HEK293 (cell line): ENCODE data around the gene HIPK2.

Source experiments
- BCL11A ChIP-seq: fragments of 450-650 bp; formaldehyde crosslinking; IDR thresholded peaks from 2 replicates; pipeline ENCODE4 v1.5.1; 2016; ENCODE audit warnings: low read depth, missing biosample characterization, missing genetic modification characterization
- CTCF ChIP-seq: fragments of 450-650 bp; formaldehyde crosslinking; IDR thresholded peaks from 2 replicates; pipeline ENCODE4 v1.5.1; 2016; ENCODE audit warnings: missing biosample characterization, missing genetic modification characterization
- KLF9 ChIP-seq: fragments of 450-650 bp; formaldehyde crosslinking; IDR thresholded peaks from 2 replicates; pipeline ENCODE4 v1.5.1; 2016; ENCODE audit warnings: missing biosample characterization, missing genetic modification characterization, low read depth
- REST ChIP-seq: fragments of 450-650 bp; formaldehyde crosslinking; IDR thresholded peaks from 2 replicates; pipeline ENCODE4 v1.5.1; 2016; ENCODE audit warnings: missing biosample characterization, missing genetic modification characterization
- ZNF521 ChIP-seq: fragments of 450-650 bp; formaldehyde crosslinking; IDR thresholded peaks from 2 replicates; pipeline ENCODE4 v1.5.1; 2017; ENCODE audit warnings: missing biosample characterization, mild to moderate bottlenecking, missing genetic modification characterization

GRCh38 chr7:139661043-139661440, 116.8 kb downstream of the HIPK2 start:
- TF ChIP-seq REST (tag by site-specific recombination): no peak
- TF ChIP-seq ZNF521 (tag by site-specific recombination): no peak
- no peak for TF ChIP-seq BCL11A (tag by site-specific recombination)
- no peak for TF ChIP-seq KLF9 (tag by site-specific recombination)
- TF ChIP-seq CTCF: no peak
